CD4-positive, alpha-beta T cell (primary cell): ENCODE measurements around the gene LRRC8E. TPM values are rescaled to one million over a fixed set of nuclear protein-coding genes. Genes with fewer than 3 reads are reported as not detected.

Source experiments
- ATAC-seq: fragments of 200-7000 bp; cut with Tn5 transposase; one replicate; pipeline ENCODE4 v1.10.0; 2022; ENCODE audit warnings: mild to moderate bottlenecking; ENCODE audit not compliant: poor library complexity
- CTCF ChIA-PET: fragments of 350-600 bp; sonication (Branson Sonifier 250); formaldehyde crosslinking; loops from one replicate; lab custom pipeline; 2021; ENCODE audit warnings: antibody characterized with exemption, inconsistent platforms; lab: Charles Lee
- POLR2A ChIA-PET: fragments of 350-600 bp; sonication (Branson Sonifier 250); formaldehyde crosslinking; loops from one replicate; lab custom pipeline; 2021; ENCODE audit warnings: antibody characterized with exemption, inconsistent platforms; lab: Charles Lee
- DNase-seq, 14 experiments: peaks; one replicate each; pipeline ENCODE4 v3.0.0-alpha.2; 2013 to 2020; ENCODE audit warnings: mixed read lengths in 2 of 14
- H3K27ac ChIP-seq, 2 donors: one replicate each; pipeline versions ENCODE4 v1.5.1 to v1.7.0; 2013; ENCODE audit warnings: low read length in 2 of 2, low read depth in 1 of 2, mild to moderate bottlenecking in 1 of 2
- H3K27me3 ChIP-seq, 2 experiments: 1 replicate in 1 of 2; 2 replicates in 1 of 2; pipeline versions ENCODE4 v1.6.1 to v1.7.0; 2013; ENCODE audit warnings: low read length in 2 of 2, control low read depth in 1 of 2, mild to moderate bottlenecking in 1 of 2, moderate library complexity in 1 of 2; ENCODE audit not compliant: insufficient read depth in 2 of 2, control insufficient read depth in 1 of 2
- H3K36me3 ChIP-seq: one replicate; pipeline ENCODE4 v1.6.1; 2013; ENCODE audit warnings: low read length, control low read depth; ENCODE audit not compliant: insufficient read depth
- H3K4me1 ChIP-seq: one replicate; pipeline ENCODE4 v1.6.1; 2013; ENCODE audit warnings: low read length, control low read depth; ENCODE audit not compliant: insufficient read depth
- H3K4me3 ChIP-seq: one replicate; pipeline ENCODE4 v1.5.1; 2013; ENCODE audit warnings: mild to moderate bottlenecking, low read length, moderate library complexity
- H3K9me3 ChIP-seq, 2 experiments: 1 replicate in 1 of 2; 2 replicates in 1 of 2; pipeline versions ENCODE4 v1.6.1 to v1.7.0; 2013; ENCODE audit warnings: low read length in 2 of 2, mild to moderate bottlenecking in 2 of 2, control low read depth in 1 of 2, moderate library complexity in 1 of 2; ENCODE audit not compliant: control insufficient read depth in 1 of 2, insufficient read depth in 1 of 2
- H3K27ac Mint-ChIP-seq: one replicate; pipeline ENCODE4 v1.8.0; 2020; ENCODE audit warnings: mixed read lengths
- H3K27me3 Mint-ChIP-seq: one replicate; pipeline ENCODE4 v1.8.0; 2021; ENCODE audit warnings: mixed read lengths
- H3K36me3 Mint-ChIP-seq: one replicate; pipeline ENCODE4 v1.8.0; 2021; ENCODE audit warnings: low read depth, mixed read lengths
- H3K4me1 Mint-ChIP-seq: one replicate; pipeline ENCODE4 v1.8.0; 2021; ENCODE audit warnings: low read depth, mixed read lengths
- H3K4me3 Mint-ChIP-seq: one replicate; pipeline ENCODE4 v1.8.0; 2020; ENCODE audit warnings: mild to moderate bottlenecking, mixed read lengths
- H3K9me3 Mint-ChIP-seq: one replicate; pipeline ENCODE4 v1.8.0; 2020; ENCODE audit warnings: mixed read lengths
- CTCF ChIP-seq: fragments of 200-600 bp; IDR thresholded peaks from one replicate; pipeline ENCODE4 v1.8.0; 2022; ENCODE audit warnings: antibody characterized with exemption, mild to moderate bottlenecking
- intact Hi-C, 2 experiments: fragments of 100-400 bp; cut with DNase I in 1 of 2; cut with micrococcal nuclease in 1 of 2; formaldehyde crosslinking; loops; one replicate each; pipeline versions ENCODE4 v1.15.1 to v1.9.0; 2023 to 2025; cut with DNase I, micrococcal nuclease
- total RNA-seq, 174 experiments: library from RNA in 2 of 174; stranded (reverse) in 2 of 174; gene quantifications; one replicate each; pipeline ENCODE4 v1.2.3 and lab custom pipeline; 2021 to 2026

LRRC8E gene
- total RNA-seq, 2 experiments from 2014 or later, result not detected

- intact Hi-C loops, result no loop called here
- CTCF ChIA-PET, result interaction anchor here (0.7 to 1.5 kb wide), 2 partner anchors 8 kb away, joined by 3 to 6 read pairs; no protein-coding TSS in a partner anchor
- POLR2A ChIA-PET, result interaction anchor here (0.6 kb wide), 1 partner anchor 169 kb away, joined by 3 read pairs; no protein-coding TSS in a partner anchor
Observed at GRCh38 chr19:7877249-7877836, 11.0 kb upstream of the LRRC8E start.

GRCh38 chr19:7879111-7879807 lies 9.1 kb upstream of the LRRC8E start:
- H3K27ac ChIP-seq, result no peak overlapping the region
- H3K4me1 ChIP-seq, result peaks cover 9% of the 10 kb centered on the region
- intact Hi-C loops, result no loop called here
- Mint-ChIP-seq H3K4me3 (no peak overlapping the region), H3K27ac (no peak overlapping the region), H3K9me3 (no peaks in the 10 kb centered on the region), H3K27me3 (peaks cover 8% of the 10 kb centered on the region), H3K4me1 (peaks cover 5% of the 10 kb centered on the region), H3K36me3 (no peaks in the 10 kb centered on the region)
- peaks cover 7 to 9% of the 10 kb centered on the region in 2 experiments for H3K27me3 ChIP-seq
- no peak for TF ChIP-seq CTCF
- ATAC-seq, result no peak
- H3K9me3 ChIP-seq, result peaks cover 0 to 12% of the 10 kb centered on the region in 2 experiments
- ChIA-PET CTCF (interaction anchor here (0.8 kb wide), 1 partner anchor 10 kb away, joined by 3 read pairs; no protein-coding TSS in a partner anchor), POLR2A (interaction anchor here (1.2 kb wide), 1 partner anchor 10 kb away, joined by 3 read pairs; no protein-coding TSS in a partner anchor)
- no peak for DNase-seq
- H3K4me3 ChIP-seq, result no peak overlapping the region
- no peaks in the 10 kb centered on the region for H3K36me3 ChIP-seq

More at GRCh38 chr19:7877249-7877836, 11.0 kb upstream of the LRRC8E start:
- Histone ChIP-seq H3K36me3 (no peaks in the 10 kb centered on the region), H3K4me3 (no peak overlapping the region), H3K9me3 (peaks cover 0 to 27% of the 10 kb centered on the region in 2 experiments), H3K4me1 (peaks cover 21% of the 10 kb centered on the region), H3K27me3 (peaks cover 19 to 21% of the 10 kb centered on the region in 2 experiments), H3K27ac (no peak overlapping the region)
- Mint-ChIP-seq H3K27me3 (peaks cover 20% of the 10 kb centered on the region), H3K9me3 (no peaks in the 10 kb centered on the region), H3K4me3 (no peak overlapping the region), H3K4me1 (peaks cover 9% of the 10 kb centered on the region), H3K27ac (no peak overlapping the region), H3K36me3 (no peaks in the 10 kb centered on the region)
- TF ChIP-seq CTCF, result no peak
- ATAC-seq (no peak), DNase-seq (no peak)

GRCh38 chr19:7879836-7880235 lies 8.5 kb upstream of the LRRC8E start:
- Histone ChIP-seq H3K4me1 (peaks cover 3% of the 10 kb centered on the region), H3K27me3 (peaks cover 2 to 4% of the 10 kb centered on the region in 2 experiments), H3K27ac (no peak overlapping the region), H3K4me3 (no peak overlapping the region), H3K36me3 (no peaks in the 10 kb centered on the region), H3K9me3 (peaks cover 0 to 6% of the 10 kb centered on the region in 2 experiments)
- Mint-ChIP-seq H3K27me3 (peaks cover 8% of the 10 kb centered on the region), H3K4me1 (peaks cover 2% of the 10 kb centered on the region), H3K9me3 (no peaks in the 10 kb centered on the region), H3K4me3 (no peak overlapping the region), H3K36me3 (no peaks in the 10 kb centered on the region), H3K27ac (no peak overlapping the region)
- intact Hi-C loops, result no loop called here
- no peak for TF ChIP-seq CTCF
- CTCF ChIA-PET, result interaction anchor here (0.8 kb wide), 1 partner anchor 10 kb away, joined by 3 read pairs; no protein-coding TSS in a partner anchor
- ATAC-seq (no peak), DNase-seq (no peak)
- POLR2A ChIA-PET, result interaction anchor here (1.2 kb wide), 1 partner anchor 10 kb away, joined by 3 read pairs; no protein-coding TSS in a partner anchor
